ENCODE measurements around the gene COLEC12. TPM values are rescaled to one million over a fixed set of nuclear protein-coding genes. Genes with fewer than 3 reads are reported as not detected.

Gene COLEC12
- total and polyA plus RNA-seq, 10 of the 15 experiments (the other 5 are each of a cell fraction or from before 2014, with no cell fraction given), result 0.04 to 0.05 TPM; not detected in 8

- 0 out of 2 replicates have a peak, but pooled peaks have one; percentile 11 for TF ChIP-seq ZNF592 (IDR thresholded peaks at IDR 0.05)
- no peak for TF ChIP-seq BCL3 (IDR thresholded peaks at IDR 0.05; ENCODE audit: borderline replicate concordance, insufficient read depth, low read depth, low read length, poor library complexity, severe bottlenecking)
- TF ChIP-seq ZSCAN29 (IDR thresholded peaks at IDR 0.05), result no peak
- no peak for TF ChIP-seq DPF2 (IDR thresholded peaks at IDR 0.05)
- TF ChIP-seq SMAD5 (IDR thresholded peaks at IDR 0.05; ENCODE audit: low read depth), result no peak
- no peak for TF ChIP-seq GATAD2B (conservative IDR thresholded peaks at IDR 0.05; ENCODE audit: low read depth)
- TF ChIP-seq FOS (IDR thresholded peaks at IDR 0.05; ENCODE audit: borderline replicate concordance, extremely low read depth, insufficient read length), result no peak
- TF ChIP-seq ATF2 (IDR thresholded peaks at IDR 0.05; ENCODE audit: low read length), result 0 out of 2 replicates have a peak, but pooled peaks have one; percentile 17
- TF ChIP-seq ZNF687 (IDR thresholded peaks at IDR 0.05), result peak; percentile 98
- no peak for TF ChIP-seq MTA2 (IDR thresholded peaks at IDR 0.05; ENCODE audit: low read depth)
- TF ChIP-seq RELB (IDR thresholded peaks at IDR 0.05; ENCODE audit: low read depth), result peak; percentile 58
- no peak for TF ChIP-seq TCF7 (IDR thresholded peaks at IDR 0.05; ENCODE audit: borderline replicate concordance)
- TF ChIP-seq CBFB (IDR thresholded peaks at IDR 0.05; ENCODE audit: low read depth), result no peak
Measured at GRCh38 chr18:519019-519879, 18.7 kb upstream of the COLEC12 start (continued).

All from GM12878 (cell line).